Measurements from ENCODE around the gene FBXO40.

FBXO40 gene

DNA sequence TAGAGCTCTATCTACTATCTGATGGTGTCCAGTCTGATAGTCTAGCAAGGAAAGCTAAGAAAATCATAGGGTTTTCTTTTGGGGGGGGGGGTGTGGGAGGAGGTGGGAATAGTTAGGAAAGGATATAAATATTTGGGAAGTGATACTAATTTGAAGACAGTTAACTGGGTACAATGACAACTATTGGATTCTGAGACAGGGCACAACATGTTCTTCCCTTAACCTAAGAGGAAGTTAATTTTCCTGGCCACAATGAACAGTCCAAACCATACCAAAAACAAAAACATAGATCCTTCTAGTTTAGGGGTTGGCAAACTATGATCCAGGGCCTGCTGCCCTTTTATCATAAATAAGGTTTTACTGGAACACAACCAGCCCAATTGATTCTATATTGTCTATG, 77.5 kb downstream of the FBXO40 start:
- Mint-ChIP-seq H3K9me3 (no peaks in the 10 kb centered on the region), H3K27ac (no peak overlapping the region), H3K36me3 (peaks cover 26% of the 10 kb centered on the region), H3K4me3 (no peak overlapping the region), H3K4me1 (no peaks in the 10 kb centered on the region), H3K27me3 (no peaks in the 10 kb centered on the region)

- Mint-ChIP-seq H3K9me3 (no peaks in the 10 kb centered on the region), H3K36me3 (peaks cover 29% of the 10 kb centered on the region), H3K27me3 (no peaks in the 10 kb centered on the region), H3K4me1 (no peaks in the 10 kb centered on the region), H3K27ac (no peak overlapping the region), H3K4me3 (no peak overlapping the region)
Measured at GRCh38 chr3:121677141-121677540, 84.0 kb downstream of the FBXO40 start.
